HFFc6 (cell line): ENCODE measurements around the gene ZC3H7B. TPM values are rescaled to one million over a fixed set of nuclear protein-coding genes. Genes with fewer than 3 reads are reported as not detected.

Experiments used
- DNase-seq: peaks from one replicate; pipeline ENCODE4 v3.0.0-alpha.2; 2018
- H3K27ac Mint-ChIP-seq: 2 replicates; pipeline ENCODE4 v1.8.0; 2020; ENCODE audit warnings: mild to moderate bottlenecking, mixed read lengths
- H3K27me3 Mint-ChIP-seq: 2 replicates; pipeline ENCODE4 v1.8.0; 2021; ENCODE audit warnings: mild to moderate bottlenecking, moderate library complexity, mixed read lengths; ENCODE audit not compliant: insufficient read depth
- H3K36me3 Mint-ChIP-seq: 2 replicates; pipeline ENCODE4 v1.8.0; 2021; ENCODE audit warnings: low read depth, mixed read lengths
- H3K4me1 Mint-ChIP-seq: 2 replicates; pipeline ENCODE4 v1.8.0; 2020; ENCODE audit warnings: low read depth, mixed read lengths
- H3K4me3 Mint-ChIP-seq: 2 replicates; pipeline ENCODE4 v1.8.0; 2020; ENCODE audit warnings: mild to moderate bottlenecking, moderate library complexity, mixed read lengths
- H3K9me3 Mint-ChIP-seq: 2 replicates; pipeline ENCODE4 v1.8.0; 2020; ENCODE audit warnings: mild to moderate bottlenecking, mixed read lengths
- total RNA-seq, 6 experiments: library from RNA; stranded (reverse); fragmentation: NEBNext Ultra II Directional; extraction: Animal tissue kit (Norgen Biotek cat#: 25700); gene quantifications; 2 replicates in 1 of 6; 3 replicates in 5 of 6; pipeline ENCODE4 v1.2.3, GENCODE V29; 2021
- TF ChIP-seq, protein P1 (sequence below): fragments of 200-600 bp; sonication (generic); IDR thresholded peaks from 2 replicates; pipeline ENCODE4 v1.5.0; 2021; ENCODE audit warnings: antibody characterized with exemption, mild to moderate bottlenecking

ZC3H7B gene
- total RNA-seq, 6 experiments from 2014 or later: 108 to 137 (median 130) TPM

DNA sequence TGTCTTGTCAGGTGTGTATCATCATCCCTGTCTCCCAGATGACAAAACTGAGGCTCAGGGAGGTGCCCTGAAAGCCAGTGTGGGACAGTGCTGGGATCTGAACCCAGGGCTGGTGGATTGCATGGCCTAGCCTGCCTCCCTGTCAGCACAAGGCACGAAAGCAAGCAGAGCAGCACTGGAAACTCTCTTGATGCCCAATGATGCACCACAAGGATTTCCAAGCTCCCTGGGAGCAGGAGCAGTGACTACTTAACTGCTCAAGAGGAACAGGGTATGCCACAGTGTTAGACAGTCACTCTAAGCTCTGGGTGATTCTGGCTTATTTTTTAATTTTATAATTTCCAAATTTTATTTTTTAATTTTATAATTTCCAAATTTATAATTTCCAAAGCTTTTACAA, 9.0 kb downstream of the ZC3H7B start:
- H3K9me3 Mint-ChIP-seq: no peaks in the 10 kb centered on the region; the same call in 1 of the 2 replicates
- TF ChIP-seq, protein P1, sequence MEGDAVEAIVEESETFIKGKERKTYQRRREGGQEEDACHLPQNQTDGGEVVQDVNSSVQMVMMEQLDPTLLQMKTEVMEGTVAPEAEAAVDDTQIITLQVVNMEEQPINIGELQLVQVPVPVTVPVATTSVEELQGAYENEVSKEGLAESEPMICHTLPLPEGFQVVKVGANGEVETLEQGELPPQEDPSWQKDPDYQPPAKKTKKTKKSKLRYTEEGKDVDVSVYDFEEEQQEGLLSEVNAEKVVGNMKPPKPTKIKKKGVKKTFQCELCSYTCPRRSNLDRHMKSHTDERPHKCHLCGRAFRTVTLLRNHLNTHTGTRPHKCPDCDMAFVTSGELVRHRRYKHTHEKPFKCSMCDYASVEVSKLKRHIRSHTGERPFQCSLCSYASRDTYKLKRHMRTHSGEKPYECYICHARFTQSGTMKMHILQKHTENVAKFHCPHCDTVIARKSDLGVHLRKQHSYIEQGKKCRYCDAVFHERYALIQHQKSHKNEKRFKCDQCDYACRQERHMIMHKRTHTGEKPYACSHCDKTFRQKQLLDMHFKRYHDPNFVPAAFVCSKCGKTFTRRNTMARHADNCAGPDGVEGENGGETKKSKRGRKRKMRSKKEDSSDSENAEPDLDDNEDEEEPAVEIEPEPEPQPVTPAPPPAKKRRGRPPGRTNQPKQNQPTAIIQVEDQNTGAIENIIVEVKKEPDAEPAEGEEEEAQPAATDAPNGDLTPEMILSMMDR: no peak
- peaks cover 37% of the 10 kb centered on the region for H3K4me1 Mint-ChIP-seq
- DNase-seq: no peak
- H3K27ac Mint-ChIP-seq: no peak overlapping the region
- no peak overlapping the region for H3K4me3 Mint-ChIP-seq
- peaks cover 39% of the 10 kb centered on the region for H3K36me3 Mint-ChIP-seq
- no peaks in the 10 kb centered on the region; the same call in 1 of the 2 replicates for H3K27me3 Mint-ChIP-seq

DNA sequence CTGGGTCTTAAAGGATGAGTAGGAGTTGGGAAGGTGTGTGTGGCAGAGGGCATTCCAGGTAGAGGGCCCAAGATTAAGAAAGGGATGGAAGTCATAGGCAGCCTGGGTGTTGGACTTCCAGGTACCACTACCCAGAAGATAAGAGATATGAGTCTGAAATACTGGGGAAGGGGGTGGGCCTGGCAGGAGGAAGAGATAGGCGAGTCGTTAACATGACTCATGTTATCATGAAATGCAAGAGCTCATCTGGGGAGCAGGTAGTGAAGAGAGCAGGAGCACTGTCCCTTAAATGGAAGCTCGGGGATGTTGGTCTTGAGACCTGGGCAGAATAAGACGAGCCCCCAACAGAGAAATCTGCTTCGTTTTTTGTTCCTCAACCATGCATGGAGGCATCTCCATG, 10.2 kb downstream of the ZC3H7B start:
- TF ChIP-seq, protein P1: no peak
- DNase-seq: no peak
- Mint-ChIP-seq H3K4me3 (no peak overlapping the region), H3K4me1 (peaks cover 29% of the 10 kb centered on the region), H3K36me3 (peaks cover 32% of the 10 kb centered on the region), H3K27me3 (no peaks in the 10 kb centered on the region; the same call in 1 of the 2 replicates), H3K9me3 (no peaks in the 10 kb centered on the region), H3K27ac (peak overlapping the region; percentile 45; the same call in 1 of the 2 replicates)

DNA sequence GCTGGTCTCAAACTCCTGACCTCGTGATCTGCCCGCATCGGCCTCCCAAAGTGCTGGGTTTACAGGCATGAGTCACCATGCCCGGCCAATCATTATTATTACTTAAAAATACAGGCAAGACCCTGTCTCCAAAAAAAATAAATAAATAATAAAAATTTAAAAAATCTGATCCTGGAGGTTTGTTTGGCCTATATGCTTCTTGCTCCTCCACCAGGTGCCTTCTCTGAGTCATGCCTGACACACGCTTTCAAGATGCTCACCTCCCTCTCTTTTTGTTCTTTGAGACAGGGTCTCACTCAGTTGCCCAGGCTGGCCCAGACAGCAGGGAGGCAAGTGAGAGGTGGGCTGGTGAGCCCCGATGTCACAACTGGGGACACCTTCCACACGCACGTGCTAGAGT, 13.5 kb downstream of the ZC3H7B start:
- H3K4me3 Mint-ChIP-seq: no peak overlapping the region
- H3K4me1 Mint-ChIP-seq: peaks cover 10% of the 10 kb centered on the region
- H3K9me3 Mint-ChIP-seq: no peaks in the 10 kb centered on the region
- no peak overlapping the region for H3K27ac Mint-ChIP-seq
- TF ChIP-seq, protein P1: no peak
- H3K27me3 Mint-ChIP-seq: peaks cover 5% of the 10 kb centered on the region
- no peak for DNase-seq
- H3K36me3 Mint-ChIP-seq: peaks cover 14% of the 10 kb centered on the region

DNA sequence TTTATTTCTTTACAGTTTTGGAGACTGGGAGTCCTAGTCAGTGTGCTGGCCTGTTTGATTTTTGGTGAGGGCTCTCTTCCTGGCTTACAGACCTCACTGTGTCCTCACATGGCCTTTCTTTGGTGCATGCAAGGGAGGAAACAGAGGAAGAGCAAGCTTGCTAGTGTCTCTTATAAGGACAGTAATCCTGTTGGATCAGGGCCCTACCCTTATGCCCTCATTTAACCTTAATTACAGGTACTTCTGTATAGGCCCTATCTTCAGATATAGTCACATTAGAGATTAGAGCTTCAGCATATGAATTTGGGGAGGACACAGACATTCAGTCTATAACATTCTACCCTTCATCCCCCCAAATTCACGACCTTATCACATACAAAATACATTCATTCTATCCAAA, 14.3 kb downstream of the ZC3H7B start:
- DNase-seq: no peak
- Mint-ChIP-seq H3K9me3 (no peaks in the 10 kb centered on the region), H3K27me3 (peaks cover 5% of the 10 kb centered on the region), H3K4me1 (peaks cover 10% of the 10 kb centered on the region), H3K4me3 (no peak overlapping the region), H3K27ac (no peak overlapping the region), H3K36me3 (peaks cover 18% of the 10 kb centered on the region)
- TF ChIP-seq, protein P1: no peak

DNA sequence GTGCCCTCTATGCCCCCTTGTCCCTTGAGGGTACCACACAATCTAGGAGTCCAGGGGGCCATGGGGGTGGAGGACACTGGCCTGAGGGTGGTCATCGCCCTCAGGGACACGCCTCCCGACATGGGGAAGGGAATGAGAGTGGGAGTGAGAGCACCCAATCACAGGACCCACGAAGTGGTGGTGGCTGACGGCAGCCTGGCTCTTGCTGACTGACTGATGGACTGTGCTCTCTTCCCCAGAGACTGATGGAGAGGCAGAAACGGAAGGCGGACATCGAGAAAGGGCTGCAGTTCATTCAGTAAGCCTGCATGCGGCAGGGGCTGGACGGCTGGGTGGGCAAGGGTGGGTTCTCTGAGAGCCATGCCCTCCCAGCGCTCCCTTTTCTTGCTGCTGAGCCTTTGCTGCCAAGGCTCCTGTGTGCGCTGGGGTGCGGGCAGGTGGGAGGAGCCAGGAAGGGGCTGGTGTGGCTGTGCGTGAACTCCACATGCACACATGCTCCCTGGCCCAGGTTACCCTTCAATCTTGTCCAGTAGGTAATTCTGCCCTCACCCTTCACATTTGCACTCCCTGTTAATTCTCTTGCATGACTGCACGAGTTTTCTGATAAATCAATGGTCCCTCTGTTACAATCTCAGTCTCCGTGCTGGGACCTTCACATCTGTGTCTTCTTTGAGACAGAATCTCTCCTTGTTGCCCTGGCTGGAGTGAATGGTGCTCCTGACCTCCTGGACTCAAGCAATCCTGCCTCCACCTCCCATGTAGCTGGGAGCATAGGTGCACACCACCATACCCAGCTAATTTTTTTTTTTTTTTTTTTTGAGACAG, 19.3 kb downstream of the ZC3H7B start:
- TF ChIP-seq, protein P1: no peak
- no peak overlapping the region for H3K27ac Mint-ChIP-seq
- no peak overlapping the region; the same call in 1 of the 2 replicates for H3K4me3 Mint-ChIP-seq
- no peaks in the 10 kb centered on the region for H3K9me3 Mint-ChIP-seq
- peaks cover 35% of the 10 kb centered on the region for H3K36me3 Mint-ChIP-seq
- H3K4me1 Mint-ChIP-seq: no peaks in the 10 kb centered on the region
- DNase-seq: no peak
- H3K27me3 Mint-ChIP-seq: peaks cover 8% of the 10 kb centered on the region
